ENCODE results near the gene B4GALT6.

The B4GALT6 gene

DNA sequence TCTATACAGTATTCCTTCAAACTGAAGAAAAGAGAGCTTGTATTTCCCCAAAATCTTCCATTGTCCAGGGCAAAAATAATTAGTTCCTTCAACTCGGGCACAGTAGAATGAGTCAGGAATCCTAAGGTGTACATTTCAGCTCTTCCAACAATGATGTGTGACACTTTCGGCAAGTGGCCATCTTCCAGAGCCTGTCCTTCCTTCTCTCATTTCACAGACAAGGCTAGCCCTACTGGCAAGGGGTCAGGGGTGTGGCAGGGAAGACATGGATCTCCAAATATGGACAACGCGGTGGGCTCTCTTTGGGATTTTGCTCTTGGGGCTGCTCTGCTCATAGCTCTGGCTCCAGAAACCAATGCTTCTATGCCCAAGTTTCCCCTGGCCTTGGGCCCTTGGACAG lies 6.0 kb downstream of the B4GALT6 start:
- H3K4me3 ChIP-seq (ENCODE audit: low read depth in 1 of 2, low read length in 1 of 2), result no peak overlapping the region
- H3K27ac ChIP-seq, result no peak overlapping the region

DNA sequence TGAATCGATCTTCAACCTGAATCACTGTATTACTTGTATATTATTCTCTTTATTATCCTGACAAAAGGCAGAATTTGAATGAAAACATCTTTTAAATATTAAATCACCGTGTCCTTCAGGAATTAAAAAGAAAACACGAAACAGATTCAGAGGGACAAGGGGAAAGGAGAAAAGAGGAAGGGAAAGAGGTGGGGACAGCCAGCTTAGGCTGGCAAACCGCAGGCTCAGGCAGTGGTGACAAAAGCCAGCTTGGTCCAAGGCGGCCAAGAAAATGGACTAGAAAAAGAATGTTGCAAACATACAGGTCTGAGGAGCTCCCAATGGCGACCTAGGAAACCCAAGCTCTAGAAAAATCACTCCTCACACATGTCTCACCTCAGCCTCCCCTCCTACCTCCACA lies 6.8 kb downstream of the B4GALT6 start:
- Histone ChIP-seq H3K27me3 (no peaks in the 10 kb centered on the region), H3K4me3 (ENCODE audit: low read depth in 1 of 2, low read length in 1 of 2) (no peak overlapping the region), H3K27ac (no peak overlapping the region), H3K4me1 (ENCODE audit: control insufficient read depth in 1 of 2, insufficient read depth in 1 of 2, low read depth in 1 of 2, low read length in 1 of 2) (peaks cover 6 to 8% of the 10 kb centered on the region in 2 experiments), H3K9me3 (no peaks in the 10 kb centered on the region), H3K36me3 (no peaks in the 10 kb centered on the region)
- TF ChIP-seq, protein P1, sequence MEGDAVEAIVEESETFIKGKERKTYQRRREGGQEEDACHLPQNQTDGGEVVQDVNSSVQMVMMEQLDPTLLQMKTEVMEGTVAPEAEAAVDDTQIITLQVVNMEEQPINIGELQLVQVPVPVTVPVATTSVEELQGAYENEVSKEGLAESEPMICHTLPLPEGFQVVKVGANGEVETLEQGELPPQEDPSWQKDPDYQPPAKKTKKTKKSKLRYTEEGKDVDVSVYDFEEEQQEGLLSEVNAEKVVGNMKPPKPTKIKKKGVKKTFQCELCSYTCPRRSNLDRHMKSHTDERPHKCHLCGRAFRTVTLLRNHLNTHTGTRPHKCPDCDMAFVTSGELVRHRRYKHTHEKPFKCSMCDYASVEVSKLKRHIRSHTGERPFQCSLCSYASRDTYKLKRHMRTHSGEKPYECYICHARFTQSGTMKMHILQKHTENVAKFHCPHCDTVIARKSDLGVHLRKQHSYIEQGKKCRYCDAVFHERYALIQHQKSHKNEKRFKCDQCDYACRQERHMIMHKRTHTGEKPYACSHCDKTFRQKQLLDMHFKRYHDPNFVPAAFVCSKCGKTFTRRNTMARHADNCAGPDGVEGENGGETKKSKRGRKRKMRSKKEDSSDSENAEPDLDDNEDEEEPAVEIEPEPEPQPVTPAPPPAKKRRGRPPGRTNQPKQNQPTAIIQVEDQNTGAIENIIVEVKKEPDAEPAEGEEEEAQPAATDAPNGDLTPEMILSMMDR (IDR thresholded peaks at IDR 0.05), result no peak

More for the DNA sequence above, 6.0 kb downstream of the B4GALT6 start:
- TF ChIP-seq, protein P1 (IDR thresholded peaks at IDR 0.05), result no peak
- Histone ChIP-seq H3K27me3 (peaks cover 5% of the 10 kb centered on the region), H3K9me3 (no peaks in the 10 kb centered on the region), H3K36me3 (no peaks in the 10 kb centered on the region), H3K4me1 (ENCODE audit: control insufficient read depth in 1 of 2, insufficient read depth in 1 of 2, low read depth in 1 of 2, low read length in 1 of 2) (peaks cover 6 to 8% of the 10 kb centered on the region in 2 experiments)

DNA sequence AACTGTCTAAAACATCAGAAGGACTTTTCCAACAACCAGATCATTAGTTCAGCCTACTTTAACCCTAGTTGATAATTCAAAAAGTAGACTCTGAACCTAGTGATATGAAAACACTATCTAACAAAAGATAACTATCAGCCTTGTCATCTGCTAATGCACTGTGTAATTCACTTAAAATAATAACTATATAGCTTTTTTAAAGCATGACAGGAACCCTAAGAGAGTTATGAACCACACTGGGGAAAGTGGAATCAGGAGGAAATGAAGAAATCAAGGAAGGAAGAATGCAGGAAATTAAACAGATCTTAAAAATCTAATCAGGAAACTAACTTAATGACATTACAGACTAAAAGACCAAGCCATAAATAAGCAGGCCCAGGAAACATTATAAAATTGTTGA lies 9.0 kb downstream of the B4GALT6 start:
- no peaks in the 10 kb centered on the region for H3K36me3 ChIP-seq
- H3K27ac ChIP-seq, result no peak overlapping the region
- TF ChIP-seq, protein P1 (IDR thresholded peaks at IDR 0.05), result no peak
- no peak overlapping the region for H3K4me3 ChIP-seq (ENCODE audit: low read depth in 1 of 2, low read length in 1 of 2)
- H3K9me3 ChIP-seq, result no peaks in the 10 kb centered on the region
- H3K27me3 ChIP-seq, result no peaks in the 10 kb centered on the region
- peaks cover 6 to 8% of the 10 kb centered on the region in 2 experiments for H3K4me1 ChIP-seq (ENCODE audit: control insufficient read depth in 1 of 2, insufficient read depth in 1 of 2, low read depth in 1 of 2, low read length in 1 of 2)

DNA sequence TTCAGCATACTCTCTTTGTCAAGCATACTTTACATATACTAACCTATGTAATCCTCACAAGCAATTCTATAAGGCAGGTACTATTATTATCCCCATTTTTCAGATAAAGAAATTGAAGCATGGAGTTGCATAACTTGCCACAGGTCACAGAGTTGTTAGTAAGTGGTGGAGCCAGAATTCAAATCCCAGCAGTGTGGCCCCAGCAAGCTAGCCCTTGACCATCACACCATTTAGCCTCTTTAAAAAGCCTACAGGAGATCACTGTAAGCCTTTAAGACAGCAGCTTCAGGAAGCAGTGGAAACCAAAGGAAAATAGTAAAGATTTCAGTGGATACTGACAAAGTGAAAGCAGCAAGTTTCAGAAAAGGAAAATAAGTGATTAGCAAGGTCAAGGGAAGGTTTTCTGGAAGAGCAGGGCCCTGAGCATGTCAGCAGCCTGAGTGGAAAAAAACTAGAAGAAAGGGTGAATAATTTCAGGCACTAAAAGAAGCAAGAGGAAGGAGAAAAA lies 11.7 kb downstream of the B4GALT6 start:
- Histone ChIP-seq H3K4me3 (ENCODE audit: low read depth in 1 of 2, low read length in 1 of 2) (no peak overlapping the region), H3K9me3 (no peaks in the 10 kb centered on the region), H3K4me1 (ENCODE audit: control insufficient read depth in 1 of 2, insufficient read depth in 1 of 2, low read depth in 1 of 2, low read length in 1 of 2) (peaks cover 2 to 5% of the 10 kb centered on the region in 2 experiments), H3K27me3 (no peaks in the 10 kb centered on the region), H3K27ac (no peak overlapping the region), H3K36me3 (no peaks in the 10 kb centered on the region)
- TF ChIP-seq, protein P1 (IDR thresholded peaks at IDR 0.05), result no peak

DNA sequence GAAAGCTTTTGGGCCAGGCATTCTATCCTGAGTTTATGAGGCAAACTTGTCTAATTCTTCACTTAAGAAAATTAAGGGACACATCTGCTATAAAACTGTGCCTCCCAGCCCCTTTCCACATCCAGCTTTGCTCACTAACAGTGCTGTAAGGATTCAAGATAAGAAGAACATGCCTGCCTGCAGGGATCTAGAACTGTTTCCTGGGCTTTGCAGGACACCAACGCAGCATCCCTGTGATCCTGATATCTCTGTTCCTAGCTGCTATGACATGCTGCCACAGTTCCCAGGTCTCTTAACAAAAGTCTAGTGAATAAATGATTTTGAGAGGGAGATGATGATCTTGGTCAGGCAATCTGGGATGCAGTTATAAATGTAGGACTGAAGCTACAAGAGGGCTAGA lies 12.4 kb downstream of the B4GALT6 start:
- no peaks in the 10 kb centered on the region for H3K9me3 ChIP-seq
- H3K27me3 ChIP-seq, result no peaks in the 10 kb centered on the region
- no peaks in the 10 kb centered on the region for H3K4me1 ChIP-seq (ENCODE audit: control insufficient read depth in 1 of 2, insufficient read depth in 1 of 2, low read depth in 1 of 2, low read length in 1 of 2)
- TF ChIP-seq, protein P1 (IDR thresholded peaks at IDR 0.05), result no peak
- H3K36me3 ChIP-seq, result no peaks in the 10 kb centered on the region
- no peak overlapping the region for H3K27ac ChIP-seq
- H3K4me3 ChIP-seq (ENCODE audit: low read depth in 1 of 2, low read length in 1 of 2), result no peak overlapping the region

DNA sequence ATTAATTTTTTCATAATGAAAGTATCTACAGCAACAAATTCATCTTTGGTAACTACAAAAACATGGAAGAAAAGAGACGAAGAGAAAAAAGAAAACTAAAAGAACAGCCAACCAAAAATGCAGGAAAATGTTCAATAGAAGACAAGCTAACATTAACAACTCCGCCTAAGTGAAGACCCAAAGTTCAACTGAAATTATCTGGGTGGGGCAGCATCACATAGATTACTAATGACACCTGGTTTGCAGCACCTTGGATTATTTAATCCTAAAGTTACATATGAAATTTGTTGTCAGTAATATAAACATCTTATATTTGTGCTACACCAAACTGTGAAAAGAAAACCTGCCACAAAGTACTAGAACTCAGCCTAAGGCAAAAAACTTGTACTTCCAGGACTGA lies 14.8 kb downstream of the B4GALT6 start:
- Histone ChIP-seq H3K36me3 (no peaks in the 10 kb centered on the region), H3K27me3 (no peaks in the 10 kb centered on the region)
- TF ChIP-seq, protein P1 (IDR thresholded peaks at IDR 0.05), result no peak

More for the DNA sequence above, 14.8 kb downstream of the B4GALT6 start:
- Histone ChIP-seq H3K27ac (no peak overlapping the region), H3K4me3 (ENCODE audit: low read depth in 1 of 2, low read length in 1 of 2) (no peak overlapping the region), H3K4me1 (ENCODE audit: control insufficient read depth in 1 of 2, insufficient read depth in 1 of 2, low read depth in 1 of 2, low read length in 1 of 2) (no peaks in the 10 kb centered on the region), H3K9me3 (no peaks in the 10 kb centered on the region)

All from neutrophil (primary cell).